Common myeloid progenitor, CD34-positive (primary cell): ENCODE results near the gene CTPS2.
"Not testable (repeated sequence)": the region's sequence is repeated elsewhere in the genome, so short reads cannot be mapped to it uniquely, and the experiment has no call there.

Experiments used
- CTCF ChIA-PET: fragments of 350-600 bp; sonication (Branson Sonifier 250); formaldehyde crosslinking; loops from one replicate; lab custom pipeline; 2021; ENCODE audit warnings: antibody characterized with exemption; lab: Charles Lee
- POLR2A ChIA-PET: fragments of 350-600 bp; sonication (Branson Sonifier 250); formaldehyde crosslinking; loops from one replicate; lab custom pipeline; 2021; ENCODE audit warnings: antibody characterized with exemption; lab: Charles Lee
- DNase-seq, 3 donors: peaks; one replicate each; pipeline versions ENCODE4 v3.0.0 to v3.0.0-alpha.2; 2013
- H3K27ac ChIP-seq, 2 experiments: 1 replicate in 1 of 2; 2 replicates in 1 of 2; pipeline ENCODE4 v1.7.0; 2013; ENCODE audit warnings: inconsistent platforms in 2 of 2, low read length in 2 of 2, mild to moderate bottlenecking in 2 of 2, low read depth in 1 of 2, moderate library complexity in 1 of 2; ENCODE audit not compliant: severe bottlenecking in 2 of 2, insufficient read depth in 1 of 2, poor library complexity in 1 of 2
- H3K27me3 ChIP-seq, 5 experiments: replicated peaks in 2 of 5; 1 replicate in 3 of 5; 2 replicates in 2 of 5; pipeline versions ENCODE4 v1.6.1 to v1.7.0; 2013; ENCODE audit warnings: low read length in 4 of 5, mild to moderate bottlenecking in 2 of 5, moderate library complexity in 2 of 5, inconsistent platforms in 1 of 5; ENCODE audit not compliant: insufficient read depth in 5 of 5, control insufficient read depth in 4 of 5
- H3K36me3 ChIP-seq, 4 experiments: 1 replicate in 2 of 4; 2 replicates in 2 of 4; pipeline versions ENCODE4 v1.6.1 to v1.7.0; 2013; ENCODE audit warnings: low read length in 3 of 4, control low read depth in 1 of 4, mild to moderate bottlenecking in 1 of 4; ENCODE audit not compliant: control insufficient read depth in 4 of 4, insufficient read depth in 4 of 4
- H3K4me1 ChIP-seq, 4 experiments: 1 replicate in 3 of 4; 2 replicates in 1 of 4; pipeline versions ENCODE4 v1.6.1 to v1.7.1; 2013; ENCODE audit warnings: low read length in 3 of 4, mild to moderate bottlenecking in 3 of 4, control low read depth in 1 of 4, inconsistent platforms in 1 of 4, moderate library complexity in 1 of 4; ENCODE audit not compliant: control insufficient read depth in 4 of 4, insufficient read depth in 4 of 4; ENCODE audit errors: control extremely low read depth in 1 of 4
- H3K4me3 ChIP-seq, 7 experiments: 1 replicate in 4 of 7; 2 replicates in 3 of 7; pipeline versions ENCODE4 v1.5.1 to v1.7.0; 2013; ENCODE audit warnings: mild to moderate bottlenecking in 7 of 7, low read length in 6 of 7, moderate library complexity in 6 of 7, inconsistent platforms in 2 of 7, low read depth in 2 of 7, control low read depth in 1 of 7; ENCODE audit not compliant: insufficient read depth in 4 of 7, control insufficient read depth in 1 of 7; ENCODE audit errors: extremely low read depth in 1 of 7
- H3K9me3 ChIP-seq, 5 experiments: 1 replicate in 4 of 5; 2 replicates in 1 of 5; pipeline versions ENCODE4 v1.6.1 to v1.7.1; 2013; ENCODE audit warnings: low read length in 4 of 5, mild to moderate bottlenecking in 2 of 5, inconsistent platforms in 1 of 5, low read depth in 1 of 5, moderate library complexity in 1 of 5; ENCODE audit not compliant: control insufficient read depth in 4 of 5, insufficient read depth in 2 of 5; ENCODE audit errors: control extremely low read depth in 1 of 5
- WGBS: methylation state at CpG from one replicate; pipeline ENCODE4 v1.1.5; 2013; ENCODE audit not compliant: insufficient coverage; 5-methylcytosine and 5-hydroxymethylcytosine counted together

CTPS2 gene

DNA sequence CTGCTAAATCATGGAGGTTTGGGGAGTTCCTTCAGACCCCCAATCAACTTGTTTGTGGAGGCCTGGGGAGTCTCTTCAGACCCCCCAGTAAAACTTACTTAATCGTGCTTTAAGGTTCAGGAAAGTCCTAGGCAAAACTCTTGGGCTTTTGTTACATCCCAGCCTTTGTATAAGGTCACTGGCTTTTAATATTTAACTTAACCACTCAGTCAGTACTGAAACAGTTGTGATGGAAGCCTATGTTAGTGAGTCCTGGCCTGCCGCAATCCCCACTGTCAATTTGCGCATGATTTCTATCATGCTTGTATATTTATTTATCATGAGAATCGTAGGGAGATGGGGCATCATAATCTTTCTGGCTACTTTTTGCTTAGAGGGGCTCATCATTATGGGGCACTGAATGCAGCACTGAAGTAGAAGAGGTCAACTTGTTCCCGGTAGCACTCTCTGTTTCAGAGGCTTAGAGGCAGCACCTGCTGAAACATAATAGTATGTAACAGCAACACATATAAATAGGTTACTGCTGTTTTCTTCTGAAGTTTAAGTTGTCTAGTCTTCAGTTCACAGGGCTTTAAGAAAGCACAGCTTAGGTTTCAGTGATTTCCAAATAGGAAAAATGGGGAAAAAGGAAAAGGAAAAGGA lies 14.0 kb upstream of the CTPS2 start:
- DNase-seq, H3K36me3 ChIP-seq, H3K9me3 ChIP-seq, H3K27ac ChIP-seq, H3K4me1 ChIP-seq, H3K4me3 ChIP-seq, POLR2A ChIA-PET, CTCF ChIA-PET: not testable (repeated sequence)
- peaks cover 0 to 16% (median 0%) of the 10 kb centered on the region in 5 experiments for H3K27me3 ChIP-seq
- WGBS = 100% methylated on average over 2 of the region's 5 CpGs

DNA sequence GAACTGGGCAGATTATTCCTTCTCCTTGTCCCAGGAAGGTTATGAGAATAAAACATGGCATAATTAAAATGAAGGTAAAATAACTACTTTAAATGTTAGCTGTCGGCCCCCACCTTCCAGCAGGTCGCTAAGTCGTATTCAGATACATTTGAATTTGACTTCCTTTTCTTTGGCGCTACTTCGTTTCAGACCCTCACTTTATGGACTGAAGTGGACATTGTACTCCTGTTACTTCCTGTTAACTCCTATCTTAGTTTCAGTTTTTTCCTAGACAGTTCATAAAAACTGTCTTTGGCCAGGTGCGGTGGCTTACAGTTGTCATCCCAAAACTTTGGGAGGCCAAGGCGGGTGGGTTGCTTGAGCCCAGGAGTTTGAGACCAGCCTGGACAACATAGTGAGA lies 12.6 kb upstream of the CTPS2 start:
- ChIA-PET CTCF (interaction anchor here (0.9 kb wide), 1 partner anchor 15 kb away, joined by 3 read pairs; no protein-coding TSS in a partner anchor), POLR2A (no interaction called here)
- Histone ChIP-seq H3K36me3 (peaks cover 0 to 3% (median 0%) of the 10 kb centered on the region in 4 experiments), H3K9me3 (peaks cover 0 to 5% (median 0%) of the 10 kb centered on the region in 5 experiments), H3K4me3 (no peak overlapping the region), H3K27ac (no peak overlapping the region), H3K4me1 (peaks cover 3 to 5% (median 3%) of the 10 kb centered on the region in 4 experiments), H3K27me3 (peaks cover 0 to 14% (median 0%) of the 10 kb centered on the region in 5 experiments)
- 93% methylated on average over 6 of the region's 7 CpGs for WGBS
- DNase-seq = no peak

DNA sequence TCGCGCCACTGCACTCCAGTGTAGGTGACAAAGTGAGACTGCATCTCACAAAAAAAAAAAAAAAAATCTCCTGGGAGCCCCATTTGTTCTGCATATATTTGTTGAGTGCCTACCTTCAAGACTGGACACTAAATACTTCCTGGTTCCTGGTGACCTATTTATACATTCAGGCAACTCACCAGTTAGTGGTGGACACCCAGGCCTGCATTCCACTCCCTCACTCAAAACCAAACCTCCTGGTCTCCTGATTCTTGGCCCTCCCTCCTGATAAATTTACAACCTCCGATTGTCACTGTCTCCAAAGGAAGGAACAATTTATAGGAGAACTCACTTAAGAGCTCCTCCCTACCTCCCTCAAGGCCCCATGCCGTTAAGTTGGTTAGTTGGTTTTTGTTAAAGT lies 10.0 kb upstream of the CTPS2 start:
- no peak for DNase-seq
- Histone ChIP-seq H3K4me1 (peaks cover 3 to 10% (median 7%) of the 10 kb centered on the region in 4 experiments), H3K4me3 (no peak overlapping the region), H3K27me3 (peaks cover 0 to 27% (median 0%) of the 10 kb centered on the region in 5 experiments), H3K9me3 (peaks cover 0 to 2% (median 0%) of the 10 kb centered on the region in 5 experiments), H3K36me3 (peaks cover 0 to 1% (median 0%) of the 10 kb centered on the region in 4 experiments), H3K27ac (no peak overlapping the region)
- ChIA-PET CTCF (no interaction called here), POLR2A (interaction anchor here (0.7 kb wide), 1 partner anchor 8 kb away, joined by 4 read pairs; no protein-coding TSS in a partner anchor)
- no CpG with 5 or more reads among the region's 4 CpGs for WGBS

DNA sequence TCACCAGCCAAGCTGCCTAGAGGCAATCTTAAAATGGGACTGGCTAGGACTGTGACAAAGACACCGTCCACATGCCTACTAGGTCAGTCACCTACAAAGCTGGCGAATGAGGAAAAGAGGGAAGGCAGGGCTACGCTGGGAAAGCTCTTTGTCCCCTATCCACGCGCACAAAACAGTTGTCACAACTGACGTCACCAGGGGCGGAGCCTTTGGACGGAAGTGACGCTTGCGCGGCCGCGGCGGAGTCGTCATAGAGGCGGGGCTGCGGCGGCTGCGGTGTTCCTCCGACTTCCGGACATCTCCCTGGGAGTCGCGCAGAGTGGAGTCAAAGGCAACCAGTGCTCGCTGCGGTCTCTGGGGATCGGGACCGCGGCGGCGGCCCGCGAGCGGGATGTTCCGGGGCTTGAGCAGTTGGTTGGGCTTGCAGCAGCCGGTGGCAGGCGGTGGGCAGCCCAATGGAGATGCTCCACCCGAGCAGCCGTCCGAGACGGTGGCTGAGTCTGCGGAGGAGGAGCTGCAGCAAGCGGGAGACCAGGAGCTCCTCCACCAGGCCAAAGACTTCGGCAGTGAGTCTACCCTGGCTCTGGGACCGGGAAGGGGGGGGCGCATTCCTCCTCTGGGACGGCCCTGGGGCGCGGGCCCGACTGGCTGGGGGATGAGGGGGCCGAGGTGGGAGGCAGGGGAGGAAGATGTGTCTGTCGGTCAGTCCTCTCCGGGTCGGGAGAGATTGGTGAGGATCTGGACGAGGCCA lies 7.0 kb upstream of the CTPS2 start, which contains the start of gene SYAP1:
Gene SYAP1, plus strand, starts transcription at position 279 of the 751 bp plus-strand sequence. Its CDS starts 113 bp downstream, at position 392.
- H3K36me3 ChIP-seq = no peaks in the 10 kb centered on the region
- H3K4me3 ChIP-seq = peak within 1 kb of the TSS; percentile 54 to 87 (median 65)
- H3K4me1 ChIP-seq = peaks cover 3 to 10% (median 7%) of the 10 kb centered on the region in 4 experiments
- ChIA-PET POLR2A (interaction anchor here (1.0 kb wide), 1 partner anchor 9 kb away, joined by 3 read pairs; no protein-coding TSS in a partner anchor), CTCF (interaction anchor here (1.1 kb wide), 1 partner anchor 24 kb away, joined by 3 read pairs; no protein-coding TSS in a partner anchor)
- H3K27ac ChIP-seq = peak within 1 kb of the TSS; percentile 91 to 97
- H3K27me3 ChIP-seq = peaks cover 0 to 22% (median 0%) of the 10 kb centered on the region in 5 experiments
- peak; percentile 93 to 97 (median 97) for DNase-seq
- under 1% methylated on average over 49 of the region's 54 CpGs for WGBS
- no peaks in the 10 kb centered on the region for H3K9me3 ChIP-seq

DNA sequence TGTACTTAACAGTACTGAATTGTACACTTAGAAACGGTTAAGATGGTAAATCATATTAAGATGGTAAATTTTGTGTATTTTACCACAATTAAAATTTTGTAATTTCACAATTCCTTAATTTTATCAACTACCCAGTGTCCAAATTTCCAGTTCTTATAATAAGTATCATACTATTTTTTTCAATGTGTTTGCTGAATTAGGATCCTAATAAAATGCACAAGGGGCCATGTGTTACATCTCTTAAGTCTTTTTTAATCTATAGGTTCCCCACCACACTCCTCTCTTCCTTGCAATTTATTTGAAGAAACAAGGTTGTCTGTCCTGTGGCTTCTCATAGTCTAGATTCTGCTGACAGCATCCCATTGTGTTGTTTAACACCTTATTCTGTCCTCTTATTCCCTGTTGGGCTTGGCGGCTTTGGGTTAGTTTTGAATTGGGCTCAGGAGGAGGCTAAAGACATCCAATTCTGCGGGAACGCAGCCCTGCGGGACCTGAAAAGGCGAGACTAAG lies 6.4 kb upstream of the CTPS2 start:
- Histone ChIP-seq H3K27ac (peak overlapping the region; percentile 91 to 97), H3K9me3 (no peaks in the 10 kb centered on the region), H3K36me3 (no peaks in the 10 kb centered on the region), H3K27me3 (peaks cover 0 to 21% (median 0%) of the 10 kb centered on the region in 5 experiments), H3K4me1 (peaks cover 3 to 10% (median 7%) of the 10 kb centered on the region in 4 experiments), H3K4me3 (peak overlapping the region; percentile 35 to 87 (median 65))
- DNase-seq = no peak
- CTCF ChIA-PET = no interaction called here
- POLR2A ChIA-PET = interaction anchor here (1.0 kb wide), 1 partner anchor 9 kb away, joined by 3 read pairs; no protein-coding TSS in a partner anchor
- 8% methylated on average over 5 of the region's 6 CpGs for WGBS

DNA sequence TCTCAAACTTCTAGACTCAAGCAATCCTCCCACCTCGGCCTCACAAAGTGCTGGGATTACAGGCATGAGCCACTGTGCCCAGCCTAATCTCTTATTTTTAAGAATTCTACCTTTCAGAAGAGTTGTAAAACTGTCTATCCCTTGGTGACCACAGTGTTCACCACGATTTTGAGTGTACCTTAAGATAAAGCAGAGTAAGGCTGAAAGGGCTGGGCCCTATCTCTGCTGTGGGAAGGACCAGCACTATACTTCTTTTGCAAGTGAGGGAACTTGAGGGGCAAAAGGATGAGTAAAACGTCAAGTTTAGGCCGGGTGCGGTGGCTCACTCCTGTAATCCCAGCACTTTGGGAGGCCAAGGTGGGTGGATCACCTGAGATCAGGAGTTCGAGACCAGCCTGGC lies 4.0 kb upstream of the CTPS2 start:
- 82% methylated on average over 3 of the region's 6 CpGs for WGBS
- H3K9me3 ChIP-seq = not testable (repeated sequence)

More for the DNA sequence above, 4.0 kb upstream of the CTPS2 start:
- H3K4me1 ChIP-seq, H3K36me3 ChIP-seq, H3K4me3 ChIP-seq, POLR2A ChIA-PET, H3K27ac ChIP-seq: not testable (repeated sequence)
- peak in 1 of 3 donors; percentile 11 for DNase-seq
- CTCF ChIA-PET = interaction anchor here (0.6 kb wide), 1 partner anchor 37 kb away, joined by 3 read pairs; no protein-coding TSS in a partner anchor
- H3K27me3 ChIP-seq = peaks cover 0 to 44% (median 0%) of the 10 kb centered on the region in 5 experiments
